ENCODE data around the gene BMP8A.
"Not testable (repeated sequence)": the region's sequence is repeated elsewhere in the genome, so short reads cannot be mapped to it uniquely, and the experiment has no call there.

BMP8A gene

DNA sequence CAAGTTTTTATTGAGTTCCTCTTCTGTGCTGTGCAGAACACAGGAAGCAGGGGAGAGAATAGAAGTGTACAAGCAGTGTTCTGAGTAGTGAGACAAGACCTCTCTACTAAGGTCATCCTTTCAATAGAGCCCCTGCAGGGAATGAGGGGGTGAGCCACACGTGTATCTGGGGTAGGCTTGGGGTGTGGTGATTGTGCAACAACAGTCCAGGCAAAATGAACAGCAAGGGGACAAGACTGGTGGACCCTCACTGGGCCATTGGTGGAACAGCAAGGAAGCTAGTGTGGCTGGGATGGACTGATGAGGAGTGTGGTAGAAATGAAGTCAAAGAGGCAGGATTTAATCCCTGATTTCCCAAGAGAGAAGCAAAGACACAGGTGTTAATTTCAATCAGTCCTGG lies 8.2 kb upstream of the BMP8A start:
- no peak for DNase-seq (ENCODE audit: low read depth)

DNA sequence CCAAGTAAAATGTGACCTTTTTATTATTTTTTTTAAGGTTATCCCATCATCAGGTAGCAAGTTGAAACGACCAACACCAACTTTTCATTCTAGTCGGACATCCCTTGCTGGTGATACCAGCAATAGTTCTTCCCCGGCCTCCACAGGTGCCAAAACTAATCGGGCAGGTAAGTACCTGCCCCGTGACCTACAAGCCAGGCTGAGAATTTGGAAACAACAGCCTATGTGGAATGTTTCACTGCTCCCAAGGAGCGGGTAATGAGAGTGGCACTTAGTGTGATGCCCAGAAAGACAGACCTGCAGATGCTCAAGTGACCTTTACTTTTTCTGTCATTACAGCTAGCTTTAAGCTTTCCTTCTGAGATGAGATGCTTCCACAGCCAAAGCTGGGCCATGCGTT lies 6.9 kb upstream of the BMP8A start:
- DNase-seq (ENCODE audit: low read depth) = no peak

DNA sequence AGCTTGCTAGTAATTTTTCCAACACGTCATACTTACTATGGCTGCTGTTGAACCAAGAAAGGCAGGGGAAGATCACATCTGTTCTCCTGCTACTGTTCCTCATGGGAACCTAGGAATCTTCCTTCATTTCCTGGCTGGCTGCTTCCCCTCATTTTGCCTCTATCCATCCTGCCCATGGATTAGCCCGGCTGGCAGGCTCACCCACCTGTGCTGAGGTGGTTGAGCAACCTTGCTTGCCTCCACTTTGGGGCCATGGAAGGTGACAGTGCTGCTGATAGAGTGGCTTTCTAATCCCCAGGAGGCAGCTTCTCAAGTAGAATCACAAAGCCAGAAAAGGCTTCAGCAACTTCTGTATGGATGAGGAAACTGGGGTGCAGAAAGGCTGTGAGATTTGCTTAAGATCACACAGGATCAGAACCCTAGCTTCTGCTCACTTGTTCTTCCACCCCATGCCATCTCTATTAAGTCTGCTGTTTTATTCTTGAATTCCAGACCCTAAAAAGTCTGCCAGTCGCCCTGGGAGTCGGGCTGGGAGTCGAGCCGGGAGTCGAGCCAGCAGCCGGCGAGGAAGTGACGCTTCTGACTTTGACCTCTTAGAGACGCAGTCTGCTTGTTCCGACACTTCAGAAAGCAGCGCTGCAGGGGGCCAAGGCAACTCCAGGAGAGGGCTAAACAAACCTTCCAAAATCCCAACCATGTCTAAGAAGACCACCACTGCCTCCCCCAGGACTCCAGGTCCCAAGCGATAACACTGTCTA lies 6.2 kb upstream of the BMP8A start:
- no peak for DNase-seq (ENCODE audit: low read depth)

DNA sequence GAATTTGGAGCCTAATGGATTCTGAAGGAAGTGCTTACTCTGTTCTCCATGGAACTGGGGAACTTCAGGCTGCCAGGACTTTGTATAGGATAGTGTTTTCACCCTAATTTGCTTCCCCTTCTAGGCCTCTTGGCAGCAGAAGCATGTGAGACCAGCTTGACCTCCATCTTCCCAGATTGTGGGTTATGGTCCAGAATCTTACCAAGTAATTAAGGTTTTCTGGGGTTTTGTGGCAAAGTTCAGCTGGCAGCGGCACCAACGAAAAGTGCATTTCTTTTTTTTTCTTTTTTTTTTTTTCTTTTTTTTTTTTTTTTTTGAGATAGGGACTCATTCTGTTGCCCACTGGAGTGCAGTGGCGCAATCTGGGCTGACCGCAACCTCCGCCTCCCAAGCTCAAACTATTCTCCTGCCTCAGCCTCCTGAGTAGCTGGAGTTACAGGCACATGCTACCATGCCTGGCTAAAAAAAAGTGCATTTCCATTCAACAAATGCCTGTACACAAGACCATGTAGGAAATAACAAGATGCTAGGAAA lies 3.4 kb upstream of the BMP8A start:
- no peak for DNase-seq (ENCODE audit: low read depth)

DNA sequence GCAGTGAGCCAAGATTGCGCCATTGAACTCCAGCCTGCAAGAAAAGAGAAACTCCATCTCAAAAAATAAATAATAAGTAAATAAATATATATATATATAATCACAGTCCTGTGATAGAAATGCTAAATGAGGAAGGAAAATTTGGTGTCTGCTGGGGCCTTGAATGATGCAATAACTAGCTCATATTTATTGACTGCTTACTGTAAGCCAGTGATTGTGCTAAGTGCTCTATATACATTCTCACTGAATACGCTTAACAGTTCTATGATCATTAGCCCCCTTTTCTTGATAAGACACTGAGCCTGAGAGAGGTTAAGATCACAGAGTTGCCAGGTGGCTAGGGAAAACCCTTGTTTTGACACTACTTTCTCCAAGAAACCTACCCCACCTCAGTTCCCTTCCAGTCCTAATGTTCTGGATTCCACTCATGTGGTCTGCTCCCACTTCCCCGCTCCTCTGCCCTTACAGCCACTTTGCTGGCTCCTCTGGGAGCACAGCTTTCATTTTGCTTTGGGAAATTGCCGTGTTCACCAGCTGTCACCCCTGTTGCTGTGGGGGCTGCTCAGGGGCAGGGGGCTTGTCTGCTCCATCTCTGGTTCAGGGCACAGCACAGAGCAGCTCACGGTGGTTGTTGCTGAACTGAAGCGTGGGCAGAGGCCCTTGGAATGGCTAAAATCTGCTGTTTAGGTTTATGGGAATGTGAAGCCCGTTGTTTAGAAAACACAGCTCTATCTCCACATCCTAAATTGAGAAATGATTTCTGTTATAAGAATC lies 2.5 kb upstream of the BMP8A start:
- no peak for DNase-seq (ENCODE audit: low read depth)

DNA sequence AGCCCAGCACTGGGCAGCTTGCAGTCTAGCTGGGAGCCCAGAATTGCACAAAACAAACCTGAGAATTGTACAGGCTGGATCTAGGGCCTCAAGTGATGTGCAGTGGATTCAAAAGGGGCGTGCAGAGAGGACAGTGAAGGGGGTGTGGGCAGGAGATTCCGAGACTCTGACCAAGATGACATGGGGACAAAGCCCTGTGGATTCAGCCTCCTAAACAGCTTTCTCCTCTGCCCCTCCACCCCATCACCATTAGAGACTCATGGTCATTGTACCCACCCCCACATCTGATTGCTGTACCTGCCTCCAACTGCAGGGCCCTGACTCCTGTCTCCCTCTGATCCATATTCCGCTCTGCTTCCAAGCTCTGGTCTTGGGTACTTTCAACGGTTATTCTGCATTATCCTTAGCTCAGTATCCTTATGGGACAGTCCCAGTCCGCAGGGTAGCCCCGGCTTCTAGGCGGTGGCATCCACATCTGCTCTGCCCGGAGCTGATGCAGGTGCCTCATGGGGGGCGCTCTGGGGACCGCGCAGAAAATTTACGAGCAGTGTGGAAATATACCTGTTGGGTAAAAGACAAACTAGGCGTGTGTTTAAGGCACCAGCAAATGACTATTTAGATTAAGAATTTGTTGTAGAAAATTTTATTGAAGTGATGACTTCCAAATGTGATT lies 1.7 kb upstream of the BMP8A start:
- no peak for DNase-seq (ENCODE audit: low read depth)

DNA sequence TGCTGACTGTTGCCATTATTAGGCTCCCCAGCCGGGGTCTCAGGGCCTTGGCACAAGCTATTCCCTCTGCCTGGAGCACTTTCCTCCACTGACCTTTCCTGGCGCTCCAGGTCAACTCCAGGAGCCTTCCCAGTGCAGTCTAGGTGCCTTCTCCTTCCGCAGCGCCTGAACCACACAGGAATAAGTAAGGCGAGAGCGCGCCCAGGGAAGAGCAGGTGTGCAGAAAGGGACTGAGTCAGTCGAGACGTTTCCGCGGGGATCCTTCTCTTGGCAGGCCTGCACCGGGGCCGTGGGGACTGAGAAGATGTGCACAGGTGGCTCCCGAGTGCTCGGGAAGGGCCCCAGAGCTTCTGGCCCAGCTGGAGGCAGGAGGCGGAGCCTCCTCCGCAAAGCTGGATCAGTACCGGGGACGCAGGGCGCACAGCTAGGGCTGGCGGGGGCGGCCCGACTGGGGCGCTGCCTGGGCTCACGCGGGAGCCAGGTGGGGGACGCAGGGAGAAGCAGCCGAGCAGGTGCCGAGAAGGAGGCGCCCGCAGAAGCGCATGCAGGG lies 765 bp upstream of the BMP8A start:
- DNase-seq (ENCODE audit: low read depth) = peak; percentile 13

DNA sequence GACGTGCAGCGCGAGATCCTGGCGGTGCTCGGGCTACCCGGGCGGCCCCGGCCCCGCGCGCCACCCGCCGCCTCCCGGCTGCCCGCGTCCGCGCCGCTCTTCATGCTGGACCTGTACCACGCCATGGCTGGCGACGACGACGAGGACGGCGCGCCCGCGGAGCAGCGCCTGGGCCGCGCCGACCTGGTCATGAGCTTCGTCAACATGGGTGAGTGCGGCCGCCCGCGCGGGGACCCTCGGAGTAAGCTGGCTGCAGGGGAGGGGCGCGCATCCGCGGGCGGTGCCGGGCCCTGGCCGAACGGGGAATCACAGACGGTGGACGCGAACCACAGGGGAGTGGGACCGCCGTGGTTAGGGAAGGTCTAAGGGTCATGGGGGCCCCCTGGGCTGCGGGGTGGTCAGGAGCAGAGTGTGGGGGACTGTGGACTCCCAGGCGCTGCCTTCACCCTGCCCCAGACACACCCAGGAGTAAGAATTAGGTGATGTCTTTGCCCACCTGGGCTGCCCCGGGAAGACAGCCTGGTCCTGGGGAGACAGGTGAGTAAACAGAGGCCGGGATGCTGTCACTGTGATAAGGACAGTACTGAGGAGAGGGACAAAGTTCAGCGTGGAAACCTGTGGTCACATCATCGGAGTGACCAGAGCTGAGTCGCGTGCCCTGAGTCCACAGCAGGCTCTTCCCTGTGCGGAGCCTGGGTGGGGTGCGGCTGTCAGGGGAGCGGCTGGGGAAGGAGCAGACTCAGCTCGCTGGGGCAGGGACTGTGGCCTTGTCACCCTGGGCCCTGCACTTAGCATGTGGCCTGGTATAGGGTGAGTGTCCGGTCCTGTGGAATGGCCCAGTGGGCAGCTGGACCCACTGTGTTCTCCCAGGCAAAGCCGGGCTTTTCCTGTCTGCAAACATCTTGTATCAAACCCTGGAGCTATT lies 944 bp downstream of the BMP8A start:
- DNase-seq (ENCODE audit: low read depth) = not testable (repeated sequence)

DNA sequence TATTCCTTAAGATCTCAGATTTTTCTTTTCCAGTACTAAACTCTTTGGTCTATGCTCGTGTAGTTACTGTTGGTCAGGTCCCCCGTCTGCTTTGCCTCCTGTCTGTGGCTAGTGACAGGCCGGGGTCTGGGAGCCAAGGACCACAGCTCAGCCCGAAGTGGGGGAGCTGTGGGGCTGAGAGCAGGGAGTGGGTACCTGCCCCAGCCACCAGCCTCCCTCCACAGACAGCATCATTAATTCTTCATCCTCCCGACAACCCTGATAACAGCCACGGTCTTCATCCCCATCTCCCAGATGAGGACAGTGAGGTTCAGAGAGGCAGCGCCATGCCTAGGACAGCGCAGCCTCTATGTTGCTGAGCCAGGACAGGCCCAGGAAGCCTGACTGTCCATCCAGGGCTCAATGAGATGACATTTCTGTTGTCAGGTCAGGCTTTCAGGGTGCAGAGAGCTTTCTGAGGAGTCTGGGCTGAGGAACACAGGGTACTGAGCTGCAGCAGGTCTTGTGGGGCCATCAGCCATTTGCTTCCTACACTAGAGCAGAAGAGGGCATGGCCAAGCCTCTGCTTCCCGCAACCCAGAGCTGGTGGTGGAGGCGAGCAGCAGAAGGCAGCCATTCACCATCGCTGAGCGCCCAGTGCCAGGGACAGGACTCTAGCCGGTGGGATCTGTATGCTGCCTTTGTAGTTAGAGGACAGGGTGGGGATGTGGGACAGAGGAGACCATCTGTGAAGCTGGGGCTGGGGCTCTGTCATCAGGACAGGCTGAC lies 1.8 kb downstream of the BMP8A start:
- DNase-seq (ENCODE audit: low read depth) = not testable (repeated sequence)

DNA sequence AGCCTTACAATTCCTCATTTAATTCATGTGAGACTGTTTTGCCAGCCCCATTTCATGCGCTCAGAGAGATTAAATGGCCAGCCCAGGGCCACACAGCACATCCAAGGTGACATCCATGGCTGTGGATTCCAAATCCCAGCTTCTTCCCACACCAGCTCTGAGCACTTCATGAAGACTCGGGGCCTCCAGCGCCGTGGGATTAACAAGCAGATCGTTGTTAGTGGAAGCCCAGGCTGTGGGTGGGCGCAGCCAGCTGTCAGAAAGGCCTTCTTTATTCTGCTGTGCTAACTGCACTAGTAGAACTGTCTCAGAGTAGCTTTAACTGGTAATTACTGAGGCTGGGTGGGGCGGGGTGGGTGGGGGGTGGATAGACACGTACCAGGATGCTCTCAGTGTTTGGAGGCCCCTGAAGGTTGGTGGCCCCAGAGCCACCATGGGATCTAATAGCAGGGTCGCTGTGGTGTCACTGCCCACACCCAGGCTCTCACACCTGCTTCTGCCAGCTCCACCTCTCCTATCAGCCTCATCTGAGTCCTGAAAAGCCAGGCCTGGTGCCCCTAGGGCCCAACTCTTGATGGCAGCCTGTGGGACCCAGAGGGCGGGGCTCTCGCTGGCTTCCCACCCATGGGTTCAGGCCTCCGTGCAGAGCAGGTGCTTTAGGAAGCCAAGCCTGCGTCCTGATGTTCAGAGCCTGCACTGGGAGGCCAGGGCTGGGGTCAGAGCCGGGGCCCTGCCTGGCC lies 3.4 kb downstream of the BMP8A start:
- no peak for DNase-seq (ENCODE audit: low read depth)

DNA sequence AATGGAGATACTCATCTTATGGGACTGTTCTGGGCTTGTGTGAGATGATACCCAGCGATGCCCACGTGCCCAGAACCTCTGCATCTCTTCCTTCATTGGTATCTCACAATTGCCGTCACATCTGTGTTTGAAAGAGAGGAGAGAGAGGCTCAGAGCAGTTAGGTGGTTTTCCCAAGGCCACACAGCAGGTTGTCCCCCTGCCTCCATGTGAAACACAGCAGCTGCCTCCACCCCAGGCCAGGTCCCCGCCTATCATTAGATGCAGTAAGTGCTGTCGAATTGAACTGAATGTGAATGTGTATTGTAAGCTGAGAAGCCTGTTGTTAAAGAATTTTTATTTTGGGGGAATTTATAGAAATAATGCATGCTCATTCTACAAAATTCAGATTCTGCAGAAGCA lies 5.1 kb downstream of the BMP8A start:
- not testable (repeated sequence) for DNase-seq (ENCODE audit: low read depth)

DNA sequence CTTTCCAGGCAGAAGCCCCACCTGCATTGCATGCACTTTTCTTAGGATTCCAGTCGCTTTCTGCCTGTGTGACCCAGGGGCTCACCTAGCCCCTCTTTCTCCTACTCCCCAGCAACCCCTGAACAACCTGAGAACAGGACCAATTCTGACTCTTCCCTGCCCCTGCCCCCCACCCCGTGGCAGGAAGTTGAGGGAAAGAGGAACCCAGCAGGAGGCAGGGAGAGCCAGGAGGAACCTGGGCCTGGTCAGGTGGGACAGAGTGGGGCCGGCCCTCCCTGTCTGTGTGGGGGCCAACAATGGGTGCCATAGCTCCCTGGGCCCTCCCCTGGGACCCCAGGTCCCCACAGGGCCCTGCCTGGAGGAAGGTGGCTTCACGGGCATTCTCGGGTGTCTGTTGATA lies 6.1 kb downstream of the BMP8A start:
- DNase-seq (ENCODE audit: low read depth) = no peak

DNA sequence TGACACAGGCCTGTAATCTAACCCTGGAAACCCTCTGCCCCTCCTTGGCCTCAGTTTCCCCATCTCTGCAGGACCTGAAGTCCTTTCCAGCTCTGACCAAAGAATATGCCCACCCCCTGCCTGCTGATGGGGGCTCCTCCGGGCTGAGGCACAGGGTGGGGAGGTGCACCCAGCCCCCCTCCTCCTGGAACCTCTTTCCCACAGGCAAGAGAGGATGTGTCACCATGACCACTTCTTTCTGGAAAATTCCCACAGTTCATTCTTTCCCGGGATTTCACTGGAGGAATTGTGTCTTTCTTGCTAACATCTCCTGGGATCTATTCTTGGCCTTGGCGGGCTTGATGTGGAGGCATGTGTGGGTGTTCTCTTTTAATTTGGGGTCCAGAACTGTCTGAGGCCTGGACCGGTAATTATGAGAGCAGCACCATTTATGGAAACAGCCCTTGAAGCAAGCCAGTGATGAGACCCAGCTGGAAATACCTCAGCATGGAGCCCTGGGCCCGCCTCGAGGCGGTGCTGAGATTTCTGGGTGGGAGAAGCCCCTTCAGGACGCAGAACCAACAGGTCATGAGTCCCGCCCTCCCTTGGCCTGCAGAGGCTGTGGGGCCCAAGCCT lies 6.8 kb downstream of the BMP8A start:
- DNase-seq (ENCODE audit: low read depth) = not testable (repeated sequence)

DNA sequence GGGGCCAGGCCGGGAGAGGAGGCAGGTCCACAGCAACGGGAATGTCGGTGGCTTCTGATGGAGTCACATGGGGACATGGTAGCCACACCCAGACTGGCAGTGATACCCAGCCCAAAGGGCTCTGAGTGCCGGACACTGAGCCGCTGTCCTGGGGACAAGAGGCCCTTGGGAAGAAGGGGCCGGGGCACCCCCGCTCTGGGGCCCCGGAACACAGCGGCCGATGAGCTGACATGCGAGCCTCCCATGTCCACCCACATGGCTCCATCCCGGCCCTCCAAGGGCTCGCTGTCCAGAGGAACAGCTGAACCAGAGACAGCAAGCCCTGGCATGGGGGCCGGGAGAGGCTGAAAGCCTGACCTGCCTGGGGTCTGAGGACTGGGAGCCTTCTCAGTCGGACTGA lies 7.4 kb downstream of the BMP8A start:
- DNase-seq (ENCODE audit: low read depth) = not testable (repeated sequence)

DNA sequence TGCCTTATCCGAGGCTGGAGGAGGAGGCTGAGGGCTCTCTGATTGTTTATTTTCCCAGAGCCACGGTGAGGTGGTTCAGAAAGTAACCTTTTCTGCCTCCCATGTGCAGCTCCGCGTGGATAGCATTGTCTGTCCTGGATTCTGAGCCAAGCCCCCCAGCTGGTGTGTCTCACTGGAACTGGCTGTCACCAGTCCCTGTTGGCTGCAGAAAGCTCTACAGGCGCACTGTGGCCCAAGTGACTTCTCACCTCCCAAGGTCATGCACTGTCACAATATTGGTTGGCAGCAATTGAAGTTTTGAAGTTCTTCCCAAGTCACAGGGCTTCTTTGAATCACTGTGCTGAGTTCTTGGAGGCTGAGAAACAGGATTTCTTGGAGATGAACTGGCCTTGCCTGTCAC lies 8.2 kb downstream of the BMP8A start:
- DNase-seq (ENCODE audit: low read depth) = no peak

DNA sequence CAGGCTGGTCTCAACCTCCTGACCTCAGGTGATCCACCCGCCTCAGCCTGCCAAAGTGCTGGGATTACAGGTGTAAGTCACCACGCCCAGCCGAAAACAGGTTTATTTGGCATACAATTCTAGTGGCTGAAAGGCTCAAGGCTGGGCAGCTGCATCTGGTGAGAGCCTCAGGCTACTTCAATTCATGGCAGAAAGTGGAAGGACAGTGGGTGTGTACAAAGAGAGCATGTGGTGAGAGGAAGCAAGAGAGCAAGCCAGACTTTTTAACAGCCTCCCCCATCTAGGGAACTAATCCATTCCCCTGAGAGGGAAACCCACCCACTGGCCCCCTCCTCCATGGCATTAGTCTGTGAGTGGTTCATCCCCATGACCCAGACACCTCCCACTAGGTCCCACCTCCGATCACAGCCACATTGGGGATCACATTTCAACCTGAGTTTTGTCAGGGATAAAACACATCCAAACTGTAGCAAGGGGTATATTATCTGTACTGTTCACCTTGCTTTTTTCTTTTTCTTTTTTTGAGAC lies 9.5 kb downstream of the BMP8A start:
- DNase-seq (ENCODE audit: low read depth) = no peak

DNA sequence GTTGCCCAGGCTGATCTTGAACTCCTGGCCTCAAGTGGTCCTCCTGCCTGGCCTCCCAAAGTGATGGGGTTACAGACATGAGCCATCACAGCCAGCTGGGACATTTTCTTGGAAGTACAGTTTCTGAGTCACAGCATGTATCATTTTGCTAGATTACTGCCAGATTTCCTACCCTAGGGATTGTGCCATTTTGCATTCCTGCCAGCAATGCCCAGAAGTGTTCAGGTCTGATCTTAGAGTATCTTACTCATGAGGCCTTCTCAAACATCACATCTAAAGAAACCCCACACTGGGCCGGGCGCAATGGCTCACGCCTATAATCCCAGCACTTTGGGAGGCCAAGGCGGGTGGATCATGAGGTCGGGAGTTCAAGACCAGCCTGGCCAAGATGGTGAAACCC lies 10.2 kb downstream of the BMP8A start:
- DNase-seq (ENCODE audit: low read depth) = no peak

DNA sequence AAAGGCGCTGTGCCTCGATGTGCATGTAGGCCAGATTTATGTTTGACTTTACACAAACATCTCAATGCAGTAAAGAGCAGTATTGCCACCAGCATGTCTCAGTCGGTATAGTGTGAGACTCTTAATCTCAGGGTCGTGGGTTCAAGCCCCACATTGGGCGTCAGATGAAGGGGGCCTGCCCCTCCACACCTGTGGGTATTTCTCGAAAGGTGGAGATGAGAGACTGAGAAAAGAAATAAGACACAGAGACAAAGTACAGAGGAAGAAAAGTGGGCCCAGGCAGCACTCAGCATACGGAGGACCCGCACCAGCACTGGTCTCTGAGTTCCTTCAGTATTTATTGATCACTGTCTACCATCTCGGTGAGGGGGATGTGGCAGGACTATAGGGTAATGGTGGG lies 13.0 kb downstream of the BMP8A start:
- not testable (repeated sequence) for DNase-seq (ENCODE audit: low read depth)

DNA sequence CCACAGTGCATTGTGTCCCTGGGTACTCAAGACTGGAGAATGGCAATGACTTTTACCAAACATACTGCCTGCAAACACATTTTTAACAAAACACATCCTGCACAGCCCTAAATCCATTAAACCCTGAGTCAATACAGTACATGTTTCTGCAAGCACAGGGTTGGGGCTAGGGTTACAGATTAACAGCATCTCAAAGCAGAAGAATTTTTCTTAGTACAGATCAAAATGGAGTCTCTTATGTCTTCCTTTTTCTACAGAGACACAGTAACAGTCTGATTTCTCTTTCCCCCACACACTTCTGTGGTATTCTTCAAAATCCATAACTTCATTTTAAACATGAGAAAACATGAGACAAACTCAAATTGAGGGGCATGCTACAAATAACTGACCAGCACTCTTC lies 13.9 kb downstream of the BMP8A start:
- DNase-seq (ENCODE audit: low read depth) = no peak
